Central memory CD8-positive, alpha-beta T cell (primary cell): Measurements from ENCODE around the gene PPEF2.
"Not testable (repeated sequence)": the region's sequence is repeated elsewhere in the genome, so short reads cannot be mapped to it uniquely, and the experiment has no call there.

Experiments
- ATAC-seq: fragments of 150-1000 bp; cut with Tn5 transposase; replicated peaks from 2 replicates; pipeline ENCODE4 v1.10.0; 2022; ENCODE audit warnings: mild to moderate bottlenecking, moderate FRiP score, moderate number of reproducible peaks; ENCODE audit not compliant: poor library complexity, severe bottlenecking; ENCODE audit errors: extremely low read depth
- DNase-seq, 2 donors: peaks; one replicate each; pipeline ENCODE4 v3.0.0; 2021; ENCODE audit warnings: low spot score in 2 of 2
- H3K27ac Mint-ChIP-seq: one replicate; pipeline ENCODE4 v1.8.0; 2022; ENCODE audit warnings: low read depth, mild to moderate bottlenecking, moderate library complexity, mixed read lengths
- H3K27me3 Mint-ChIP-seq: one replicate; pipeline ENCODE4 v1.8.0; 2022; ENCODE audit warnings: mixed read lengths
- H3K36me3 Mint-ChIP-seq: one replicate; pipeline ENCODE4 v1.8.0; 2022; ENCODE audit warnings: mild to moderate bottlenecking, moderate library complexity, mixed read lengths; ENCODE audit not compliant: insufficient read depth
- H3K4me1 Mint-ChIP-seq: one replicate; pipeline ENCODE4 v1.8.0; 2022; ENCODE audit warnings: mixed read lengths
- H3K4me3 Mint-ChIP-seq: one replicate; pipeline ENCODE4 v1.8.0; 2022; ENCODE audit warnings: mild to moderate bottlenecking, moderate library complexity, mixed read lengths
- H3K9me3 Mint-ChIP-seq: one replicate; pipeline ENCODE4 v1.8.0; 2022; ENCODE audit warnings: mixed read lengths

PPEF2 gene

GRCh38 chr4:75919920-75920319 lies 17.7 kb upstream of the PPEF2 start:
- H3K4me1 Mint-ChIP-seq, result peaks cover 3% of the 10 kb centered on the region
- no peak for DNase-seq
- no peak overlapping the region for H3K4me3 Mint-ChIP-seq
- no peaks in the 10 kb centered on the region for H3K9me3 Mint-ChIP-seq
- H3K27me3 Mint-ChIP-seq, result no peaks in the 10 kb centered on the region
- no peak overlapping the region for H3K27ac Mint-ChIP-seq
- ATAC-seq, result no peak
- peaks cover 63% of the 10 kb centered on the region for H3K36me3 Mint-ChIP-seq

DNA sequence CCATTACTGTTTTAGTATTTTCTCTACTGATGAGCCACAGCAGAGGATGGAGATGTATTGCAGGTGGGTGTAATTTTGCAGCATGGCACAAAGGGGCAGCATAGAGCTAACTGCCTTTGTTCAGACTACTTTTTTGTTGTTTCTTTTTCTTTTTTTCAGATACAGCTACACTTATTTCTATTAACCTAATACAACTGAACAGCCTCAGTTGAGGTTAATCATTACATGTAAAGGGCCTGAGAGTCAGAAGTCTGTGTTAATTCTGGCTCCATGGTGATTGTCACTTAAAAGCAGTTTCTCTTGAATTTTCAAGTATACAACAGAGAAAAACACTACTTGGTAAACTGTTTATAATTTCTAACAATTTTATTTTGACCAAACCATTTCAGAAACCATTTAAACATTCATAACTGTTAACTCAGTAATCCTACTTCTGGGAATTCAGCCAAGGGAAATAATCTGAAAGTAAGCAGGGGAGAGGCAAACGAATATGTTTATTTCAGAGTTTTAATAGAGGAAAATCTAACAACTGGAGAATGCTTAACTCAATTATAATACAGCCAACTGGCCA lies 13.9 kb upstream of the PPEF2 start:
- peaks cover 47% of the 10 kb centered on the region for H3K36me3 Mint-ChIP-seq
- H3K27ac Mint-ChIP-seq, result no peak overlapping the region
- H3K27me3 Mint-ChIP-seq, result no peaks in the 10 kb centered on the region
- no peak for DNase-seq
- H3K4me1 Mint-ChIP-seq, result no peaks in the 10 kb centered on the region
- H3K9me3 Mint-ChIP-seq, result no peaks in the 10 kb centered on the region
- H3K4me3 Mint-ChIP-seq, result no peak overlapping the region
- ATAC-seq, result peak; percentile 52

- no peaks in the 10 kb centered on the region for H3K4me1 Mint-ChIP-seq
- H3K36me3 Mint-ChIP-seq, result peaks cover 22% of the 10 kb centered on the region
- DNase-seq, result no peak
- H3K9me3 Mint-ChIP-seq, result peaks cover 6% of the 10 kb centered on the region
- H3K27me3 Mint-ChIP-seq, result no peaks in the 10 kb centered on the region
- no peak overlapping the region for H3K4me3 Mint-ChIP-seq
- no peak for ATAC-seq
- H3K27ac Mint-ChIP-seq, result no peak overlapping the region
These were observed 10.7 kb upstream of the PPEF2 start for GRCh38 chr4:75912968-75913367.

DNA sequence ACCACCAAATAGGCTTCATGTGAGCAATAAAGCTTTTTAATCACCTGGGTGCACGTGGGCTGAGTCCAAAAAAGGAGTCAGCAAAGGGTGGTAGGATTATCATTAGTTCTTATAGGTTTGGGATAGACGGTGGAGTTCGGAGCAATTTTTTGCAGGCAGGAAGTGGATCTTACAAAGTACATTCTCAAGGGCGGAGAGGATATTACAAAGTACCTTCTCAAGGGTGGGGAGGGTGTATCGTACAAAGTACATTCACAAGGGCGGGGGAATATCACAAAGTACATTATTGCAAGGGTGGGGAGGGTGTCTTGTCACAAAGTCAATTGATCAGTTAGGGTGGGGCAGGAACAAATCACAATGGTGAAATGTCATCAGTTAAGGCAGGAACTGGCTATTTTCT lies 8.6 kb upstream of the PPEF2 start:
- H3K9me3 Mint-ChIP-seq, H3K4me3 Mint-ChIP-seq, ATAC-seq, DNase-seq, H3K27ac Mint-ChIP-seq, H3K27me3 Mint-ChIP-seq, H3K4me1 Mint-ChIP-seq: not testable (repeated sequence)
- peaks cover 10% of the 10 kb centered on the region for H3K36me3 Mint-ChIP-seq

GRCh38 chr4:75909405-75909804 lies 7.2 kb upstream of the PPEF2 start:
- no peaks in the 10 kb centered on the region for H3K27me3 Mint-ChIP-seq
- no peaks in the 10 kb centered on the region for H3K4me1 Mint-ChIP-seq
- DNase-seq, result no peak
- no peak overlapping the region for H3K27ac Mint-ChIP-seq
- no peak for ATAC-seq
- peaks cover 4% of the 10 kb centered on the region for H3K36me3 Mint-ChIP-seq
- H3K4me3 Mint-ChIP-seq, result no peak overlapping the region
- H3K9me3 Mint-ChIP-seq, result peaks cover 6% of the 10 kb centered on the region

DNA sequence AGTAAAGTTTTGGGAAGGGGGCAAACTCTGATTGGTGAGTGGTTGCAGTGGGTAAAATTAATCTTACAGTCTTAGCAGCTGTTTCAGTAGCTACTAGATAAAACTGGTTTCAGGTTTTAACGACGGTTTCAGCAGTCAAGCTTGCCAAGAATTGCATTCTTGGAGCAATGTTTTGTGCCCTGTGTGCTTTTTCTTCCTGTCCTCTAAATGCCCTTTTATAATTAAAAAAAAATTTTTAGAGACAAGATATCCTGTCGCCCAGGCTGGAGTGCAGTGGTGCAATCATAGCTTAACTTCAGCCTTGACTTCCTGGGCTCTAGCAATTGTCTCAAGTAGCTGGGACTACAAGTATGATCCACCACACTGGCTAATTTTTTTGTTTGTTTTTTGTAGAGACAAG lies 6.3 kb upstream of the PPEF2 start:
- no peaks in the 10 kb centered on the region for H3K36me3 Mint-ChIP-seq
- H3K4me3 Mint-ChIP-seq, result no peak overlapping the region
- no peak for ATAC-seq
- H3K27ac Mint-ChIP-seq, result no peak overlapping the region
- no peak for DNase-seq
- no peaks in the 10 kb centered on the region for H3K27me3 Mint-ChIP-seq
- H3K4me1 Mint-ChIP-seq, result no peaks in the 10 kb centered on the region
- peaks cover 6% of the 10 kb centered on the region for H3K9me3 Mint-ChIP-seq

- no peaks in the 10 kb centered on the region for H3K27me3 Mint-ChIP-seq
- no peaks in the 10 kb centered on the region for H3K36me3 Mint-ChIP-seq
These were observed 5.7 kb upstream of the PPEF2 start for GRCh38 chr4:75907966-75908365.

GRCh38 chr4:75904076-75904475 lies 1.8 kb upstream of the PPEF2 start:
- Mint-ChIP-seq H3K27me3 (no peaks in the 10 kb centered on the region), H3K4me3 (no peak overlapping the region), H3K36me3 (no peaks in the 10 kb centered on the region), H3K27ac (no peak overlapping the region), H3K4me1 (no peaks in the 10 kb centered on the region), H3K9me3 (no peaks in the 10 kb centered on the region)
- ATAC-seq (no peak), DNase-seq (no peak)

More at GRCh38 chr4:75907966-75908365, 5.7 kb upstream of the PPEF2 start:
- Mint-ChIP-seq H3K4me3 (no peak overlapping the region), H3K9me3 (peaks cover 6% of the 10 kb centered on the region), H3K4me1 (no peaks in the 10 kb centered on the region), H3K27ac (no peak overlapping the region)
- no peak for DNase-seq
- ATAC-seq, result no peak

GRCh38 chr4:75898536-75898935 lies 3.7 kb downstream of the PPEF2 start:
- Mint-ChIP-seq H3K4me1 (no peaks in the 10 kb centered on the region), H3K9me3 (no peaks in the 10 kb centered on the region), H3K4me3 (no peak overlapping the region), H3K36me3 (no peaks in the 10 kb centered on the region), H3K27me3 (no peaks in the 10 kb centered on the region), H3K27ac (no peak overlapping the region)
- no peak for DNase-seq
- no peak for ATAC-seq

- H3K4me3 Mint-ChIP-seq, result no peak overlapping the region
- no peak overlapping the region for H3K27ac Mint-ChIP-seq
- no peak for DNase-seq
These were observed 6.4 kb downstream of the PPEF2 start for GRCh38 chr4:75895744-75896314.

GRCh38 chr4:75892508-75892907 lies 9.7 kb downstream of the PPEF2 start:
- no peak overlapping the region for H3K4me3 Mint-ChIP-seq
- peaks cover 16% of the 10 kb centered on the region for H3K27me3 Mint-ChIP-seq
- H3K36me3 Mint-ChIP-seq, result no peaks in the 10 kb centered on the region
- H3K9me3 Mint-ChIP-seq, result no peaks in the 10 kb centered on the region
- DNase-seq (no peak), ATAC-seq (no peak)
- no peak overlapping the region for H3K27ac Mint-ChIP-seq
- no peaks in the 10 kb centered on the region for H3K4me1 Mint-ChIP-seq

More at GRCh38 chr4:75895744-75896314, 6.4 kb downstream of the PPEF2 start:
- no peaks in the 10 kb centered on the region for H3K27me3 Mint-ChIP-seq
- no peaks in the 10 kb centered on the region for H3K36me3 Mint-ChIP-seq
- no peaks in the 10 kb centered on the region for H3K4me1 Mint-ChIP-seq
- no peaks in the 10 kb centered on the region for H3K9me3 Mint-ChIP-seq
- ATAC-seq, result no peak

DNA sequence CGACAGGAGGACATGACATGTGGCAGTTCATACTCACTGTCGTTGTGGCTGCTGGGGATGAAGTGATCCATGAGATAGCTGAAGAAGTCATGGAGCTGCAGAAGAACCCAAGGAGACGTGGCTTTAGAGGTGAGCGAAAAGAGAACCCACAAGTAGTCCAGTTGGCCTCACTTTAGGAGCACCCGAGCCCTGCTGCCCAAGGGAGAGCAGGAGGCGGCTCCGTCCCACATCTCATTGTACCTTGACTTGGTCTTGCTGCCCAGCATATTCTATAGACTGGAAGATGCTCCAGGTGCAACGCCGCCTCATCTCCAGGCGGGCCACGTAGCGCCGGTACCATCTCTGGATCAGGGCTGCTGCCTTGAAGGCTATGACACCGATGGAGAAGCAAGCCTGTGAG lies 10.6 kb downstream of the PPEF2 start:
- H3K9me3 Mint-ChIP-seq, result no peaks in the 10 kb centered on the region
- H3K4me3 Mint-ChIP-seq, result no peak overlapping the region
- no peak overlapping the region for H3K27ac Mint-ChIP-seq
- ATAC-seq, result no peak
- no peaks in the 10 kb centered on the region for H3K4me1 Mint-ChIP-seq
- peaks cover 16% of the 10 kb centered on the region for H3K27me3 Mint-ChIP-seq
- no peaks in the 10 kb centered on the region for H3K36me3 Mint-ChIP-seq
- no peak for DNase-seq

GRCh38 chr4:75889537-75890199 lies 12.6 kb downstream of the PPEF2 start:
- ATAC-seq (no peak), DNase-seq (no peak)
- H3K36me3 Mint-ChIP-seq, result no peaks in the 10 kb centered on the region
- H3K4me3 Mint-ChIP-seq, result no peak overlapping the region
- no peaks in the 10 kb centered on the region for H3K9me3 Mint-ChIP-seq
- H3K27me3 Mint-ChIP-seq, result peaks cover 16% of the 10 kb centered on the region
- no peaks in the 10 kb centered on the region for H3K4me1 Mint-ChIP-seq
- no peak overlapping the region for H3K27ac Mint-ChIP-seq
